GM12875 (cell line): ENCODE measurements around the gene CTNND2.

Source experiments
- H3K4me3 ChIP-seq: one replicate; pipeline ENCODE4 v1.5.1; 2011; ENCODE audit warnings: low read depth, low read length, control low read depth
- TF ChIP-seq, protein P1 (sequence below): IDR thresholded peaks from 2 replicates; pipeline ENCODE4 v1.5.1; 2011; ENCODE audit warnings: low read depth, mild to moderate bottlenecking, control low read depth, inconsistent platforms, low read length, moderate library complexity, borderline replicate concordance; ENCODE audit not compliant: insufficient read depth

The CTNND2 gene

GRCh38 chr5:11672385-11673085 lies 231.7 kb downstream of the CTNND2 start:
- TF ChIP-seq, protein P1, sequence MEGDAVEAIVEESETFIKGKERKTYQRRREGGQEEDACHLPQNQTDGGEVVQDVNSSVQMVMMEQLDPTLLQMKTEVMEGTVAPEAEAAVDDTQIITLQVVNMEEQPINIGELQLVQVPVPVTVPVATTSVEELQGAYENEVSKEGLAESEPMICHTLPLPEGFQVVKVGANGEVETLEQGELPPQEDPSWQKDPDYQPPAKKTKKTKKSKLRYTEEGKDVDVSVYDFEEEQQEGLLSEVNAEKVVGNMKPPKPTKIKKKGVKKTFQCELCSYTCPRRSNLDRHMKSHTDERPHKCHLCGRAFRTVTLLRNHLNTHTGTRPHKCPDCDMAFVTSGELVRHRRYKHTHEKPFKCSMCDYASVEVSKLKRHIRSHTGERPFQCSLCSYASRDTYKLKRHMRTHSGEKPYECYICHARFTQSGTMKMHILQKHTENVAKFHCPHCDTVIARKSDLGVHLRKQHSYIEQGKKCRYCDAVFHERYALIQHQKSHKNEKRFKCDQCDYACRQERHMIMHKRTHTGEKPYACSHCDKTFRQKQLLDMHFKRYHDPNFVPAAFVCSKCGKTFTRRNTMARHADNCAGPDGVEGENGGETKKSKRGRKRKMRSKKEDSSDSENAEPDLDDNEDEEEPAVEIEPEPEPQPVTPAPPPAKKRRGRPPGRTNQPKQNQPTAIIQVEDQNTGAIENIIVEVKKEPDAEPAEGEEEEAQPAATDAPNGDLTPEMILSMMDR, result no peak
- no peak overlapping the region for H3K4me3 ChIP-seq

- H3K4me3 ChIP-seq, result no peak overlapping the region
- TF ChIP-seq, protein P1, result no peak
Observed at GRCh38 chr5:11658376-11658775, 245.9 kb downstream of the CTNND2 start.

GRCh38 chr5:11656916-11657315 lies 247.3 kb downstream of the CTNND2 start:
- no peak overlapping the region for H3K4me3 ChIP-seq
- TF ChIP-seq, protein P1, result no peak

DNA sequence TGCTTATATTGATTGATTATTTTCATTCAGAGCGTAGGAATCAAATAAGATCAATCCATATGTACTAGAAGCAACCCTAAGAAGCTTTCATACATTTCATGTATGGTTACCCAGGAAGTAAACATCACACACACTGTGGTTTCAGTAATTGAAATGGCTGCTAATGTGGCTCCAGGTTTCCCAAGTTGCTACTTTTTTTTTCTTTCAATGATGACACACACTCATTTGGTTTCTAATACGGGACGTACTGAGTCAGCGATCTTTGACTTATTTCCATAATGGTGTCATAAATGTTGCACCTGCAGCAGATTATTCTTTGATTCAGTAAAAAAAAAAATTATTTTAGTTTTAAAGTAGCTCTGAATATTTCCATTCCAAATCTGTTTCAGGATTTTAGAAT lies 248.6 kb downstream of the CTNND2 start:
- TF ChIP-seq, protein P1, result no peak
- H3K4me3 ChIP-seq, result no peak overlapping the region

- TF ChIP-seq, protein P1, result no peak
- H3K4me3 ChIP-seq, result no peak overlapping the region
Observed at GRCh38 chr5:11650936-11651335, 253.3 kb downstream of the CTNND2 start.

GRCh38 chr5:11646141-11646540 lies 258.1 kb downstream of the CTNND2 start:
- no peak overlapping the region for H3K4me3 ChIP-seq
- TF ChIP-seq, protein P1, result no peak

DNA sequence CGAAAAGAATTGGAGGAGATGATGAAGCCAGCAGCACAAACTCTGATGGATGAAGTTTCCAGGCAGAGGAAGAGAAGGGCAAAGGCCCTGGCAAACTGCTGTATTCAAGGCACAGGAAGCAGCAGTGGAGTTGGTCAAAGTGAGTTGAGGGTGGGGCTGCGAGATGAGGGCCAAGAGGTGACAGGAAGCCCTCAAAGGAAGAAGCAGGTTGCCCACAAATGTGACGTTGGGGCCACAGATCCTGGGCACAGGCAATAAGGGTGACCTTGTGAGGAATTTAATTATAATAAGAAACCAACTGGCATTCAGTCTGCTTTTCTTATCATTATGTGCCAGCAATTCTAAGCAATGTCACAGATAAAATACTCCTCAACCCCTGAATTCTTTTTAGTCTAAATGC lies 261.8 kb downstream of the CTNND2 start:
- TF ChIP-seq, protein P1, result no peak
- H3K4me3 ChIP-seq, result no peak overlapping the region
